GM12864 (cell line): ENCODE measurements around the gene CCND3.
A peak's percentile ranks its signal among the peaks of the same experiment; 100 is the strongest.

ENCODE experiments used
- DNase-seq: peaks from one replicate; pipeline ENCODE4 v3.0.0-alpha.2; 2011; ENCODE audit warnings: low read depth
- H3K4me3 ChIP-seq: 2 replicates; pipeline ENCODE4 v1.5.1; 2011; ENCODE audit warnings: mild to moderate bottlenecking, low read depth, low read length, control low read depth
- CTCF ChIP-seq: IDR thresholded peaks from 2 replicates; pipeline ENCODE4 v1.5.1; 2011; ENCODE audit warnings: low read depth, mild to moderate bottlenecking, moderate library complexity, low read length, control low read depth, inconsistent platforms; ENCODE audit errors: missing control alignments

Gene CCND3

GRCh38 chr6:41901882-41902519, 39.6 kb downstream of the CCND3 start:
- no peak for DNase-seq
- peak; percentile 59 for TF ChIP-seq CTCF
- H3K4me3 ChIP-seq: no peak overlapping the region

- no peak for DNase-seq
- TF ChIP-seq CTCF: no peak
Measured at GRCh38 chr6:41900861-41901260, 40.7 kb downstream of the CCND3 start.

DNA sequence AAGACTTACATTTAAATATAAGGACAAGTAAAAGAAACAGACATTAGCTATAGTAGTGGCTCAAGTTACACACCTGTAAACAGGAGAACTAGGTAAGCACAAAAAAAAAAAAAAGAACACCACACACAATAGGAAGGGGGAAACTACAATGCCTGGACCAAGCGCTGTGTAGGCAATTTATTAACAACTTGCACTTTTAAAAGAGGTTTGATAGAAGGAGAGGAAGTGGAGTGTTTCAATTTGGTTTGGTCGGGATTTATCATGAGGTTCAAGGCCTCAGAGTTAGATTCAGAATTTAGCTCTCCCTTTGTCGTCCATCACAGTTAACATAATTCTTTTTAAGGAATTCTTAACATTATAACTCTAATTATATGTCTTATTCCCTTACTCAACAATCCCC, 45.3 kb downstream of the CCND3 start:
- peak overlapping the region; percentile 64; the same call in 1 of the 2 replicates for H3K4me3 ChIP-seq
- DNase-seq: no peak
- TF ChIP-seq CTCF: no peak

More at GRCh38 chr6:41900861-41901260, 40.7 kb downstream of the CCND3 start:
- no peak overlapping the region for H3K4me3 ChIP-seq

DNA sequence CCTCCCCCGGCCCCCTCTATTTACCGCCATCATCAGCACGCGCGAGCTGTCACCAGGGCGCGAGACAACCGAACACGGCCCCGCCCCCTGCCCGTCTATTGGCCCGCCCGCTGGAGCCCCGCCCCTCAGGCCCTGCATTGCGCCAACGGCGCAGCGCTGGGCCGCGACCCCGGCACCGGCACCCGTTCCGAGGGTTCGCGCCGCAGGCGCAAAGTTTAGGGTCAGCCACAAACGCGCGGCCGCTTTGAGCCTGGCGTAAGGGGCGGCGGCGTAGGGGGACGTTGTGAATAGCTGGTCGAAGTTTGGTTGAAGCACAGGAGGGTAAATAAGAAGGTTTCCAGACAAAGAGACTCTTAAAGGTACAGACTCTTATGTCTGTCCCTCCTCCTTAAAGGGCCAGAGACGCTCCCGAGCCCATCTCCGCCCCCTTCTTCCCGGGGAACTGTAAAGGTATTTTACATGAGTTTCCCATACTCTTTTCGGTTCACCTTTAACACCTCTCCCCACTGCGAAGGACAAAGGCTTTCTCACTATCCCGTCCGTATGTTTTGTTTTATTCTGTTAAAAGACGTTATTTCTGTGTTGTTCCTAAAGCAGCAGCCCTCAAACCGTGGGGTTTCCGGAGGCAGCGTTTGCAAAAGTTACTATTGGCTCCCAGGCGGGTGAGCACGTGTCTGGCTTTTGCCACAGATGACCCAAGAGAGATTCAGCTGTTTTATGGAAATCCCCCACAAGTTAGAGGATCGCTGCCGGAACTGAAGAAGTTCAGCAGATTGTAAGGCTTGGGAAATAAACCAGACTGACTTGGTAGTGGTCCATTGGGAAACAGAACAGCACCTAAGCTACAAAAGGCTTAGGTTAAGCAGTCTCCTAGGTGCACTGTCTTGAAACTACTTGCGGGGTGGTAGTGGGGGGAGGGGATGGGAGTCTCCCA, 46.0 kb downstream of the CCND3 start, which contains the start of gene USP49:
Gene USP49, minus strand, starts transcription at position 76 of the 934 bp plus-strand sequence. CDS start 88,392 bp downstream, outside the sequence.
- DNase-seq: peak; percentile 64
- no peak for TF ChIP-seq CTCF

DNA sequence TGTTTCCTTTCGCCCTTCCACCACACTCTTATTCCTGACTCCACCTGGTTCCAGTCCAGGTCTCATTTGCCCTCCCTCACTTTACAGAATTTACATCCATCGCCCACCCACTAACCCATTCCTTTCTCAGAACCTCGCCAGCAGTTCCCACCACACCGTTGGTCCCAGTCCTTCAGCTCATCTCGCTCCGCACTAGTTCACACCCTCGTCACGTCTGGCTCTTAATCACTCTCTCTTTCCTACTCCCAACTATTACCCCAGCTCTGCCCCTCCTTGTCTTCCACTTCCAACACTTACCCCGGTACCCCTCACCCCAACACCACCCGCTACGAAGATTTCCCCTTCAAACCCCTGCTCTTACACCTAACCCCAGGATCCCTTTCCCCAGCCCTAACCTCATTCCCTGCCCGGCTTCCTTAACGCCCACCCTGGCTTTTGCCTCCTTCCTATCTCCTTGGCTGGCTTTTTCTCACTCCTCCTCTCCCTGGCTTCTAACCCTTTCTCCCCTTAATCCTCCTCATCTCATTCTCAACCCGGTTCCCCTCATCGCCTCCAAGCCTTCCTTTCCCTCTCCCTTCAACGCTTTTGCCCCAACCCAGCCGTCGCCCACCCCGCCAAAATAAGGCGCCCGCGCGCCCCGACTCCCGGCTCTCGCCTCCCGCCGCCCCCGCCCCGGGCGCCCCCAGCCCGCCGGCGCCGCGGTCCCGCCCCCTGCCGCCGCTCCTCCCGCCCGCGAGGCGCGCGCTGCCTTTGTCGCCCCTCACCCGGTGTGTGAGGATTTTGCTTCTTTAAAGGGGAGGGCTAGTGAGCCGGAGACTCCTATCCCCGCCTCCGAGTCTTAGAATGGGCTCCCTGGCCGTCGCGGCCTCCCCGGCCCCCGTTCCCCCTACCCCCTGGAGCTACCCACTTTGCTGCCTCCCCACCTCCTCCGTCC, 47.0 kb downstream of the CCND3 start:
- DNase-seq: no peak
- TF ChIP-seq CTCF: no peak
- peak overlapping the region; percentile 64 for H3K4me3 ChIP-seq

More for the DNA sequence above, 46.0 kb downstream of the CCND3 start, which contains the start of gene USP49:
- H3K4me3 ChIP-seq: peak within 1 kb of the TSS; percentile 64

DNA sequence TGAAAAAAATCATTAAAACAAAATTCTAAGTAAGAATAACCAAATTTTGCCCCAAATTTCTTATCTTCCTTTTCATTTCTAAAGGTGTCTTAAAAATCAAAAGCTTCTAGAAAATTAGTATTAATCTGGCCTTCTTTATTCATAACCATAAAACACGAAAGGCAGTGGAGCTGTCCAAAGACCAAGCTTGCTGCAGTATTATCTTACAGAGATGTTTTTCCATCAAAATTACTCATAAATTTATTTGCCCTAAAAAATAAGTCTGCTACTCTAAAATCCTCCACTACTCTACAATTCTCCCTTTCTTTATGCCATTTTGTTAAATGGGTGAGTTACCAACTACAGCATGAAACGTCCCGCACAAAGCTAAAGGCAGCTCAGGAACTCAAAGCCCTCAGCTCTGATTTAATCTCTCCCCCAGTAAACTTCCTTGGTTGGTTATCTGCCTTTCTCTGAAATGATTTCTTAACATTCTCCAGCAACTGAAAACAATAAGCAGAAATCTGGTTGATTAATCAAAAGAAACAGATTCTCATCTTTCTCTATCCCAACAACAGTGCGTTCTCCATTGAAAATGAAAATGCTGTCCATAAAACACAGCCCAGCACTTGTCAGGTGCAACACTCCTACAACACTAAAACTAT, 48.6 kb downstream of the CCND3 start:
- no peak overlapping the region for H3K4me3 ChIP-seq
- no peak for DNase-seq
- TF ChIP-seq CTCF: no peak
